Type B pancreatic cell (in vitro differentiated cells): ENCODE results near the gene AMBRA1. TPM values are rescaled to one million over a fixed set of nuclear protein-coding genes. Genes with fewer than 3 reads are reported as not detected.

Experiments
- DNase-seq: peaks from one replicate; pipeline ENCODE4 v3.0.0; 2021; ENCODE audit warnings: mixed read lengths; ENCODE audit not compliant: unreplicated experiment; ENCODE audit errors: extremely low spot score
- H3K27ac Mint-ChIP-seq: 2 replicates; pipeline ENCODE4 v1.8.0; 2021; ENCODE audit warnings: mild to moderate bottlenecking, mixed read lengths
- H3K27me3 Mint-ChIP-seq: 2 replicates; pipeline ENCODE4 v1.8.0; 2021; ENCODE audit warnings: mixed read lengths
- H3K36me3 Mint-ChIP-seq: 2 replicates; pipeline ENCODE4 v1.8.0; 2021; ENCODE audit warnings: mixed read lengths
- H3K4me1 Mint-ChIP-seq: one replicate; pipeline ENCODE4 v1.8.0; 2021; ENCODE audit warnings: mixed read lengths; ENCODE audit not compliant: unreplicated experiment
- H3K4me3 Mint-ChIP-seq: 2 replicates; pipeline ENCODE4 v1.8.0; 2021; ENCODE audit warnings: mild to moderate bottlenecking, mixed read lengths
- H3K9me3 Mint-ChIP-seq: 2 replicates; pipeline ENCODE4 v1.8.0; 2021; ENCODE audit warnings: mixed read lengths
- CTCF ChIP-seq: fragments of 200-600 bp; sonication (generic); conservative IDR thresholded peaks from 2 replicates; pipeline ENCODE4 v1.5.0; 2021; ENCODE audit warnings: antibody characterized with exemption, mild to moderate bottlenecking
- total RNA-seq: library from RNA; stranded (reverse); gene quantifications from 2 replicates; pipeline ENCODE4 v1.2.1, GENCODE V29; 2021; ENCODE audit warnings: low replicate concordance

The AMBRA1 gene
- total RNA-seq, 1 donor from 2014 or later = 38.8 TPM

- TF ChIP-seq CTCF = no peak
- Mint-ChIP-seq H3K27me3 (no peaks in the 10 kb centered on the region), H3K4me1 (peaks cover 15% of the 10 kb centered on the region), H3K9me3 (no peaks in the 10 kb centered on the region), H3K36me3 (peaks cover 24% of the 10 kb centered on the region), H3K27ac (no peak overlapping the region), H3K4me3 (no peak overlapping the region)
- DNase-seq = no peak
Measured at GRCh38 chr11:46435679-46436078, 158.1 kb downstream of the AMBRA1 start.

- no peak for DNase-seq
- no peak overlapping the region for H3K27ac Mint-ChIP-seq
- no peaks in the 10 kb centered on the region for H3K27me3 Mint-ChIP-seq
- H3K36me3 Mint-ChIP-seq = peaks cover 39% of the 10 kb centered on the region
- TF ChIP-seq CTCF = no peak
- H3K9me3 Mint-ChIP-seq = no peaks in the 10 kb centered on the region
- H3K4me1 Mint-ChIP-seq = peaks cover 26% of the 10 kb centered on the region
- H3K4me3 Mint-ChIP-seq = no peak overlapping the region
Measured at GRCh38 chr11:46431211-46431610, 162.6 kb downstream of the AMBRA1 start.

GRCh38 chr11:46429717-46430116 is 164.1 kb downstream of the AMBRA1 start:
- peak overlapping the region; percentile 35 for H3K4me3 Mint-ChIP-seq
- H3K27ac Mint-ChIP-seq = peak overlapping the region; percentile 6
- no peaks in the 10 kb centered on the region for H3K27me3 Mint-ChIP-seq
- no peaks in the 10 kb centered on the region for H3K9me3 Mint-ChIP-seq
- no peak for TF ChIP-seq CTCF
- H3K4me1 Mint-ChIP-seq = peaks cover 25% of the 10 kb centered on the region
- peaks cover 34% of the 10 kb centered on the region for H3K36me3 Mint-ChIP-seq
- DNase-seq = no peak

- Mint-ChIP-seq H3K9me3 (no peaks in the 10 kb centered on the region), H3K4me3 (no peak overlapping the region)
Measured at GRCh38 chr11:46427364-46427763, 166.5 kb downstream of the AMBRA1 start.

GRCh38 chr11:46426233-46426991 is 167.4 kb downstream of the AMBRA1 start:
- Mint-ChIP-seq H3K36me3 (peaks cover 28% of the 10 kb centered on the region), H3K4me1 (peaks cover 30% of the 10 kb centered on the region), H3K27ac (no peak overlapping the region), H3K4me3 (no peak overlapping the region), H3K9me3 (no peaks in the 10 kb centered on the region), H3K27me3 (no peaks in the 10 kb centered on the region)
- DNase-seq = no peak
- no peak for TF ChIP-seq CTCF

More at GRCh38 chr11:46427364-46427763, 166.5 kb downstream of the AMBRA1 start:
- TF ChIP-seq CTCF = no peak
- H3K27me3 Mint-ChIP-seq = no peaks in the 10 kb centered on the region
- peaks cover 30% of the 10 kb centered on the region for H3K36me3 Mint-ChIP-seq
- peaks cover 30% of the 10 kb centered on the region for H3K4me1 Mint-ChIP-seq
- no peak for DNase-seq
- H3K27ac Mint-ChIP-seq = no peak overlapping the region
